ENCODE results near the gene GSTA5.
A peak's percentile ranks its signal among the peaks of the same experiment; 100 is the strongest.
"Not testable (repeated sequence)": the region's sequence is repeated elsewhere in the genome, so short reads cannot be mapped to it uniquely, and the experiment has no call there.

The GSTA5 gene

DNA sequence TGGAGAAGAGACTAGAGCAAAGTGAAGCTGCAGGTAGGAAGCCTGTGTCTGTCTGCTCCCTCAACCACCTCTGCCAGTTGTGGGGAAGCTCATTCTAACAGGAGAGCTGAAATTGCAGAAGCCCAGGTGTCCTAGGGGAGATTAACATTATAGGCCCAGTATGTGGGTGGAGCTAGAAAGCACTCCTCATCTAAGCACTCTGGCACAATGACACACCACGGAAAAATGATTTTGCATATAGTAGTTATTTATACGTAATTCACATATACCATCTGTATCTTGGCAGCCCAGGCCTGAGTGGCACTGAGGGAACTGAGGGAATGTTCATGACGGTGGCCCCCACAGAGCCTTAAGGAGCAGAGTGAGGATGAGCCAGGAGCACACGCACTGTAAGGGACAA lies 9.7 kb downstream of the GSTA5 start:
- not testable (repeated sequence) for DNase-seq

DNA sequence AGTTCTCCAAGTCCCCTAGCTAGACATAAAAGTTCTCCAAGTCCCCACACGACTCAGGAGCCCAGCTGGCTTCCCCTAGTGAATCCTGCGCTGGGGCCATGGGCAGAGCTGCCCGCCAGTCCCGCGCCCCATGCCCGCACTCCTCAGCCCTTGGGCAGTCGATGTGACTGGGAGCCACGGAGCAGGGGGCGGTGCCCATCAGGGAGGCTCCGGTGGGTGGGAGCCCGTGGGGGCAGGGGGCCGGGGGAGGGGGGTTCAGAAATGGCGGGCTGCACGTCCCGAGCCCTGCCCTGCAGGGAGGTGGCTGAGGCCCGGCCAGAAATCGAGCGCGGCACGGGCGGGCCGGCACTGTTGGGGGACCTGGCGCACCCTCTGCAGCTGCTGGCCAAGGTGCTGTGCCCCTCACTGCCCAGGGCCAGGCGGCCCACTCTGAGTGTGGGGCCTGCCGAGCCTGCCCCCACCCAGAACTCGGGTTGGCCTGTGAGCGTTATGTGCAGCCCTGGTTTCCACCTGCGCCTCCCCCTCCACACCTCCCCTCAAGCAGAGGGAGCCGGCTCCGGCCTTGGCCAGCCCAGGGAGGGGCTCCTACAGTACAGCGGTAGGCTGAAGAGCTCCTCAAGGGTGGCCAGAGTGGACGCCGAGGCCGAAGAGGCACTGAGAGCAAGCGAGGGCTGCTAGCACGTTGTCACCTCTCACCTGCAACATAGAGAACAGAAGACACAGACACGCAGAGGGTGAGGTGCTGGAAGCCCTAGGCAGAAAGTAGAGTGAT lies 11.4 kb downstream of the GSTA5 start:
- no peak for DNase-seq

DNA sequence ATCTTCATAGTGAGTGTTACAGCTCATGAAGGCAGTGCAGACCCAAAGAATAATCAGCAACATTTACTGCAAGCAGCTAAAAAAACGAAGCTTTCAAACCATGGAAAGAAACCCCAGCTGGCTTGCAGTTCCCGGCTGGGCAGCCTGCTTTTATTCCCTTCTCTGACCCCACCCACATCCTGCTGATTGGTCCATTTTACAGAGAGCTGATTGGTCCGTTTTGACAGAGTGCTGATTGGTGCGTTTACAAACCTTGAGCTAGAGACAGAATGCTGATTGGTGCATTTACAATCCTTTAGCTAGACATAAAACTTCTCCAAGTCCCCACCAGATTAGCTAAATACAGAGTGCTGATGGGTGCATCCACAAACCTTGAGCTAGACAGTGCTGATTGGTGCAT lies 12.0 kb downstream of the GSTA5 start:
- not testable (repeated sequence) for DNase-seq

DNA sequence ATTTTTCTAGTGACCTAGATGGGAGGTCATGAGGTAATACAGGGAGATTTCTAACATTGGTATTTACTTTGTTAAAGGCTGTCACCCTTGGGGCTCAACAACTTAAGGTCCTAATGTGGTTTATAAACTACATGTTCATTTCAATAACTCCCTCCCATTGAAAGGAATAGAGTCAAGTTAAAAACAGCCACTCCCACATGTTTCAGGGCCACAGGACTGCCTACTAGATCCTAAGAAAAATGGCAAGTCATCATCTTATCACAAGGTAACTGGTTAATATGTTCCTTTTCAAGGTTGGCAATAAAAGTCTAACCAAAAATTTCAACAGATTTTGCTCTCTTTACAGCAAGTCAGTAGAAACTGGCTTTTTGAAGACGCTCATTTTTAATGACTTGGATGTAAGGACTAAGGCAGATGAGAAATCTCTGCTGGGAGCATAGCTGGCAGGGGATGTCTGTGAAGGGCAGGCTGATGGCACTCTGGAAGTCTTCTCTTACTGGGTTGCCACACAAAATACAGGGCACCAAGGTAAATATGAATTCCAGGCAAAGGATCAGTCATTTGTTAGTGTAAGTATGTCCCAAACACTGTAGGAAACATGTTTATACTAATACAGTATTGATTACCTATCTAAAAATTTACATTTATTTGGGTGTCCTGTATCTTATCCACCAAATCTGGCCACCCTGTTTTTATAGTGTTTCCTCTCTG lies 13.4 kb downstream of the GSTA5 start:
- DNase-seq = not testable (repeated sequence)

- no peak for DNase-seq
Observed at GRCh38 chr6:52826513-52826912, 14.1 kb downstream of the GSTA5 start.

DNA sequence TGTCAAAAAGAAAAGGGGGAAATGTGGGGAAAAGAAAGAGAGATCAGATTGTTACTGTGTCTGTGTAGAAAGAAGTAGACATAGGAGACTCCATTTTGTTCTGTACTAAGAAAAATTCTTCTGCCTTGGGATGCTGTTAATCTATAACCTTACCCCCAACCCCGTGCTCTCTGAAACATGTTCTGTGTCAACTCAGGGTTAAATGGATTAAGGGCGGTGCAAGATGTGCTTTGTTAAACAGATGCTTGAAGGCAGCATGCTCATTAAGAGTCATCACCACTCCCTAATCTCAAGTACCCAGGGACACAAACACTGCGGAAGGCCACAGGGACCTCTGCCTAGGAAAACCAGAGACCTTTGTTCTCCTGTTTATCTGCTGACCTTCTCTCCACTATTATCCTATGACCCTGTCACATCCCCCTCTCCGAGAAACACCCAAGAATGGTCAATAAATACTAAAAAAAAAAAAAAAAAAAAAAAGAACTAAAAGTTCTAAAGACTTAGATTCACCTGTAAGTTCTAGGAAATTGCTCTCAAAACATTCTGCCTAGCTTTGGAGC lies 14.6 kb downstream of the GSTA5 start:
- not testable (repeated sequence) for DNase-seq

DNA sequence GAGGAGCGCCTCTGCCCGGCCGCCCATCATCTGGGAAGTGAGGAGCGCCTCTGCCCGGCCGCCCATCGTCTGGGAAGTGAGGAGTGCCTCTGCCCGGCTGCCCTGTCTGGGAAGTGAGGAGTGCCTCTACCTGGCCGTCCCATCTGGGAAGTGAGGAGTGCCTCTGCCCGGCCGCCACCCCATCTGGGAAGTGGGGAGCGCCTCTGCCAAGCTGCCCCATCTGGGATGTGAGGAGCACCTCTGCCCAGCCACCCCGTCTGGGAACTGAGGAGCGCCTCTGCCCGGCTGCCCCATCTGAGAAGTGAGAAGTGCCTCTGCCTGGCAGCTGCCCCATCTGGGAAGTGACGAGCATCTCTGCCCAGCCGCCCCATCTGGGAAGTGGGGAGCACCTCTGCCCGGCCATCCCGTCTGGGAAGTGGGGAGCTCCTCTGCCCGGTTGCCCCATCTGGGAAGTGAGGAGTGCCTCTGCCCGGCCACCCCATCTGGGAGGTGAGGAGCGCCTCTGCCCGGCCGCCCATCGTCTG lies 15.3 kb downstream of the GSTA5 start:
- not testable (repeated sequence) for DNase-seq

GRCh38 chr6:52821842-52822241 lies 18.8 kb downstream of the GSTA5 start:
- DNase-seq = no peak

GRCh38 chr6:52820198-52820597 lies 20.4 kb downstream of the GSTA5 start:
- no peak for DNase-seq

- DNase-seq = peak; percentile 41
Observed at GRCh38 chr6:52815167-52816092, 25.2 kb downstream of the GSTA5 start.

- DNase-seq = not testable (repeated sequence)
Observed at GRCh38 chr6:52814545-52814944, 26.1 kb downstream of the GSTA5 start.

- not testable (repeated sequence) for DNase-seq
Observed at GRCh38 chr6:52809777-52810176, 30.8 kb downstream of the GSTA5 start.

DNA sequence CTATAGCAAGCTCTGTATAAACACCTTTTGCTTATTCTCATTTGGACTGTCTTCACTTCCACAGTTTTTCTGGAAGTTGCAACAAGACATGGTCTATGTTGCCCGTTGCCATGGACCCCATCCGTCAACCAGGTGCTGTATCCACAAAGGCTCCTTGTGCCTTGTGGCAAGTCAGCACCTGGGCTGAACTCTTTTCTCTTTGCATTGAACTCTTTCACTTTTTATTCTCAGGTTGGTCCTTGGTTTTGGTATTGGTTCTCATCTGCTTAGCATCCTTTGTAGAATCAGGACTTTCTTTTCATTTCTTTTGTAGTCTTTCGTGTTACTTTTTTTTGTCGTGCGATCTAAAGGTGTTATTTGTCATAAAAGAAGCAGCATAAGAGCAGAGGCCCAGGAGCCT lies 32.0 kb downstream of the GSTA5 start:
- DNase-seq = no peak

GRCh38 chr6:52803668-52804255 lies 36.9 kb downstream of the GSTA5 start, which contains the start of gene GSTA1:
Gene GSTA1 (minus strand): TSS chr6:52803816. CDS start chr6:52799267, 4,549 bp downstream.
- DNase-seq = not testable (repeated sequence)

DNA sequence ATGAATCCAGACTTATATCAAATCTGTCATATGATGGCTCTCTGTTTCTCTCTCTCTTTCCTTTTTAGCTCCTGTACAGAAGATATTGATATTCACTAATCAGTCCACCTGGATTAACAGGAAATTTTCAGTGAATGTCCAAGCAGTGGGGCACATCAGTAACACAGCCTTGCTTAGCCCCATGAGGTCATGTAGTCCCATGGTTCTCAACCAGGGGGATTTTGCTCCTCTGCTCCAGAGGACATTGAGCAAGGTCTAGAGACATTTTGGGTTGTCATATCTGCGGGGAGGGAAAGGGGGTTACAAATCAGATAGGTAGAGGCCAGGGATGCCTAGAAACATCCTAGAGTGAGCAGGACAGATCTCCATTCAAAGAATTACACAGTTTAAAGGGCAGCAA lies 37.8 kb downstream of the GSTA5 start:
- no peak for DNase-seq

DNA sequence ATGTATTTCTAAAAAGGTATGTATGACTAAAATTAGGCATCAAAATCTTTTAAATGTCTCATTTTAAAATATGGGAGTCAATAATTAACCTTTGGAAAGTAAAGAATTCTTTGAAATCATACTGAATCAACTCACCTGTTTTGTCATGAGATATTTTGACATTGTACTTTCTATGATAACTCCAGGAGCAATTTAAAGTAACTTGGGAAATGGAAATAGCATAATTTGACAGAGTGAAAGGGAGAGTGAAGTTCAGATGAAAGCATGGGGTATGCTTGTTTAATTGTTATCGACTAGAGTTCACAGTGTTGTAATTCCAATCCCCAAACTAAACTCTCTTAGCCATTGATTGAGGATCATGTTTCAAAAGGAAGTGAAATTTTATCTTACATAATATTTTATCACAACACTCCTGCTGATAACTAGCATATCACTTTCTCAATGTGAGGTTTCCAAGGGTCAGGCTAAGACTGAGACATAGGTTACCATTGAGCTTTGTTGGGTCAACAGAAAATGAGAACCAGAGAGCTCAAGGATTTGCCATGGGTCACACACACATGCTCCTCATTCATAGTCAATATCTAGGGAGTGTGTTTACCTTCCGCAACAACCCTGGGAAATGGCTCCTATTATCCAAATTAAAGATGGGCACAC lies 39.3 kb downstream of the GSTA5 start:
- DNase-seq = no peak

DNA sequence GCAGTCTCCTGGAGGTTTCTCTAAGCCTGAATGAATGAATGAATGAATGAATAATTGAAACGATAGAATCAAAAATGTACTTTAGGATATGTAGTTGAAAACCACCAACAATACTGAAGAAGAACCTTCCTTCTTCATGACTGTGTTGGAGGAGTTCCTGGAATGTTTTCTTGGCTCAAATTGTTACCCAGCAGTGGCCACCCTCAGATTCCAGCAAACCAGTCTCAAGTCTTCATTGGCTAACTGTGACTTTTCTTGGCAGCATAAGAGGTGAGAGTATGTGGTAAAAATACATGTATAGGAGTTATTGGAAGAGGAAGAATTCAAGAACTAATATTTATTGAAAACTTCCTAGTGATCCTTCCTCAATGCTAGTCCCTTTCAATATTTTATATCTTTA lies 41.3 kb downstream of the GSTA5 start:
- not testable (repeated sequence) for DNase-seq

DNA sequence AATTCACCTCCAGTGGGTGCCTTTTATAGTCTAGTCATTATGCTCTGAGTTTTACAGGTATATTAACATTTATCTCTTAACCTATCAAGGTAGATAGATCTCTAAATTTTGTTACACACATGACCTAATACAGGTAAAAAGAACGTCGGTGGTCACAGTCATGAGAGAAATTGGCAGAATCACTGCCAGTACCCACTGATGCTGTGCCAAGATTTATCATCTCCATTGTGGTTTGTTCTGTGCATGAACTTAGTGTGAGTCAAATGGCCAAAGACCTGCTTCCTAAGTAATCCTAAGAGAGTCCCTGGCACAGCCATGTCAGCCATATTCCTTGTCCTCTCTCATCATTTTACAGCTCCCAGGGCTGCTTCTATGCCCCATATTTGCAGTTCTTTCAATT lies 46.2 kb downstream of the GSTA5 start:
- DNase-seq = not testable (repeated sequence)

DNA sequence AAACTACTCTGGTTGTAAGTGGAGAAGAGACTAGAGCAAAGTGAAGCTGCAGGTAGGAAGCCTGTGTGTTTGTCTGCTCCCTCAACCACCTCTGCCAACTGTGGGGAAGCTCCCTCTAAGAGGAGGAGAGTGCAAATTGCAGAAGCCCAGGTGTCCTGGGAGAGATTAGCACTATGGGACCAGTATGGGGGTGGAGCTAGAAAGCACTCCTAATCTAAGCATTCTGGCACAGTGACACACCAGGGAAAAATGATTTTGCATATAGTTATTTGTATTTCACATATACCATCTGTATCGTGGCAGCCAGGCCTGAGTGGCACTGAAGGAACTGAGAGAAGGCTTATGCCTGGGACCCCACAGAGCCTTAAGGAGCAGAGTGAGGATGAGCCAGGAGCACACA lies 49.8 kb downstream of the GSTA5 start:
- no peak for DNase-seq

DNA sequence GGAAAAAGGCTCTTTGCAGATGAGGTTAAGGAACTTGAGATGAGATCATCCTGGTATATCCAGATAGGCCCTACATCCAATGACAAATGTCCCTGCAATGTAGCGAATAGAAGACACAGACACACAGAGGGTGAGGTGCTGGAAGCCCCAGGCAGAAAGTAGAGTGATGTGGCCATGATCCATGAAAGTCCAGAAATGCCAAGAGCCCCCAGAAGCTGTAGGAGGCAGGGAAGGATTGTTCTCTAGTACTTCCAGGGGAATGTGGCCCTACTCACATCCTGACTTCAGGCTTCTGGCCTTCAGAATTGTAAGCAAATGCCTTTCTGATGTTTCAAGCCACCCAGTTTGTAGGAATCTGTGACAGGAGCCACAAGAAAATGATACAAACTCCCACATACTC lies 51.0 kb downstream of the GSTA5 start:
- not testable (repeated sequence) for DNase-seq

GRCh38 chr6:52788478-52788877 lies 52.1 kb downstream of the GSTA5 start:
- DNase-seq = no peak

- no peak for DNase-seq
Observed at GRCh38 chr6:52787917-52788316, 52.7 kb downstream of the GSTA5 start.

Data from suppressor macrophage treated with lipopolysaccharide for 4 hours (primary cell).